G401.6 (cell line): ENCODE measurements around the gene GLT8D1.
A peak's percentile ranks its signal among the peaks of the same experiment; 100 is the strongest.
"Not testable (repeated sequence)": the region's sequence is repeated elsewhere in the genome, so short reads cannot be mapped to it uniquely, and the experiment has no call there.

Experiments used
- FAIRE-seq: peaks from 2 replicates; lab custom pipeline; 2012; peaks lifted over from hg19 to GRCh38; lab: Jason Lieb, UNC

Gene GLT8D1, protein sequence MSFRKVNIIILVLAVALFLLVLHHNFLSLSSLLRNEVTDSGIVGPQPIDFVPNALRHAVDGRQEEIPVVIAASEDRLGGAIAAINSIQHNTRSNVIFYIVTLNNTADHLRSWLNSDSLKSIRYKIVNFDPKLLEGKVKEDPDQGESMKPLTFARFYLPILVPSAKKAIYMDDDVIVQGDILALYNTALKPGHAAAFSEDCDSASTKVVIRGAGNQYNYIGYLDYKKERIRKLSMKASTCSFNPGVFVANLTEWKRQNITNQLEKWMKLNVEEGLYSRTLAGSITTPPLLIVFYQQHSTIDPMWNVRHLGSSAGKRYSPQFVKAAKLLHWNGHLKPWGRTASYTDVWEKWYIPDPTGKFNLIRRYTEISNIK

GRCh38 chr3:52705688-52706686, at the start of gene GLT8D1, which contains the start of gene SPCS1:
TSS of gene GLT8D1 (minus strand) at chr3:52705791. CDS start at chr3:52700460, 5,331 bp downstream.
TSS of gene SPCS1 (plus strand) at chr3:52706106. CDS start at chr3:52706247, 141 bp downstream.
- FAIRE-seq, result no peak

DNA sequence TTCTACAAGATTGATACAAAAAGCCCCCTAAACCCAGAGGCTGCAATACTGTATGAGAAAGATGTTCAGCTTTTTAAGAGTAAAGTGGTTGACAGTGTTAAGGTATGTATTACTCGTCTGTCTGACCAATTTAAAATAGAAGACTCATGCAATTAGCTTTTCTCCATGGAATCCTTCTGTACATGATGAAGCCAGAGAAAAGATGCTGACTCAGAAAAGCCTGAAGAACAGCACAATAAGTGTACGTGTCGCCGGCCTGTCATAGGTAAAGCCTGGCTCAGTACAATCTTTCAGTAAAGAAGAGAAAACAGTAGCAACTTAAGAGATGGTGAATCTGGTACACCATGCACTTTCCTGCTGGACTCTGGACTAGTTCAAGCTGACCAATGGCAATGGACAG, 48.8 kb upstream of the GLT8D1 start:
- no peak for FAIRE-seq

- no peak for FAIRE-seq
Observed at GRCh38 chr3:52752045-52752660, 46.6 kb upstream of the GLT8D1 start.

DNA sequence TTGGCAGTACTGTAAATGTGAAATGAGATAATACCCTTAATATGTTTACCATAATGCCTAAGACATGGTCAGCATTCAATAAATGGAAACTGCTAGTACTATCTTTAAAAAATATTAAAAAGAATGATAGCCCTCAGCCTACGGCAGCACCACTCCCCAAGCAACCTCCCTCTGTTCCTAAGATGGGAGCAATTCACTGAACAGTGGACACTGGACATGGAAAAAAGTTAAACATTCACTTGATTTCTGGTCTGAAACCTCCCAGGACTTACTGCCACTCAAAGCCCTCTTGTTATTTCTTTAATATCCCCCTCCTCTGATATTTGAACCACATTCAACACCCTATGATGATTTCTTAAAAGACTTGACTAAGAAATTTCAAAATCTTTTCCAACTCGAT, 38.1 kb upstream of the GLT8D1 start:
- FAIRE-seq, result no peak

- FAIRE-seq, result no peak
Observed at GRCh38 chr3:52743152-52743551, 37.6 kb upstream of the GLT8D1 start.

GRCh38 chr3:52742418-52743041, 36.9 kb upstream of the GLT8D1 start:
- FAIRE-seq, result peak; percentile 84

GRCh38 chr3:52739730-52740129, 34.1 kb upstream of the GLT8D1 start:
- no peak for FAIRE-seq

GRCh38 chr3:52733256-52733891, 27.8 kb upstream of the GLT8D1 start:
- no peak for FAIRE-seq

DNA sequence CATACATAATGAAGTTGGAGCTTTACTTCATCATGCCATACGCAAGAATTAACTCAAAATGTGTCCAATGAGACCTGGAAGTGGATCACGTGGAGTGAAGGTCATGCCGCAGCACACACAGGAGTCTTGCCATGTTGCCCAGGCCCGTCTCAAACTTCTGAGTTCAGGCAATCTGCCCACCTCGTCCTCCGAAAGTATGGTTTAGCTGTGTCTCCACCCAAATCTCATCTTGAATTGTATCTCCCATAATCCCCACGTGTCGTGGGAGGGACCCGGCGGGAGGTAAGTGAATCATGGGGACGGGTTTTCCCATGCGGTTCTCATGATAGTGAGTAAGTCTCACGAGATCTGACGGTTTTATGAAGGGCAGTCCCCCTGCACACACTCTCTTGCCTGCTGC, 26.0 kb upstream of the GLT8D1 start:
- no peak for FAIRE-seq

- FAIRE-seq, result no peak
Observed at GRCh38 chr3:52730681-52731080, 25.1 kb upstream of the GLT8D1 start.

- not testable (repeated sequence) for FAIRE-seq
Observed at GRCh38 chr3:52728753-52729152, 23.2 kb upstream of the GLT8D1 start.

- no peak for FAIRE-seq
Observed at GRCh38 chr3:52724511-52724910, 18.9 kb upstream of the GLT8D1 start.

GRCh38 chr3:52723935-52724334, 18.3 kb upstream of the GLT8D1 start:
- FAIRE-seq, result no peak

DNA sequence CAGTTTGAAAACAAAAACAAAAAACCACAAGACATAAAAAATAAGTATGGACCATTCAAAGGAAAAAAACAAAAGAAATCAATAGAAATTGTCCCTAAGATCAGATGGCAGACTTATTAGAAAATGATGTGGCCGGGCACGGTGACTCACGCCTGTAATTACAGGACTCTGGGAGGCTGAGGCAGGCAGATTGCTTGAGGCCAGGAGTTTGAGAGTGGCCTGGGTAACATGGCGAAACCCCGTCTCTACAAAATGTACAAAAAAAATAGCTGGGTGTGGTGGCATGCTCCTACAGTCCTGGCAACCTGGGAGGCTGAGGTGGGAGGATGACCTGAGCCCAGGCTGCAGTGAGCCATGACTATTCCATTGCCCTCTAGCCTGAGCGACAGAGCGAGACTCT, 16.9 kb upstream of the GLT8D1 start:
- no peak for FAIRE-seq

DNA sequence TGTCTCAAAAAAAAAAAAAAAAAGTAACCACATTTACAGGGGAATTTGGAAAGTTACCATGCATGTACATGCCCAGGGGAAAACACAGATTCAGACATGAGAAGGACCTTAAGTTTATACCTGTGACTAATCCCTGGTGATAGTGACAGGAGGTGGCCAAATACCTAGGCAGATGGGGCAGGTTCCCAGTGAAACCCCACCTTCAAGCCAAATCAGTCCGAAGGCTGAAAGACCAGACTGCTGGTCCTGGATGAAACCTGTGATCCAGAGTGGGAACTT, 16.1 kb upstream of the GLT8D1 start:
- no peak for FAIRE-seq

DNA sequence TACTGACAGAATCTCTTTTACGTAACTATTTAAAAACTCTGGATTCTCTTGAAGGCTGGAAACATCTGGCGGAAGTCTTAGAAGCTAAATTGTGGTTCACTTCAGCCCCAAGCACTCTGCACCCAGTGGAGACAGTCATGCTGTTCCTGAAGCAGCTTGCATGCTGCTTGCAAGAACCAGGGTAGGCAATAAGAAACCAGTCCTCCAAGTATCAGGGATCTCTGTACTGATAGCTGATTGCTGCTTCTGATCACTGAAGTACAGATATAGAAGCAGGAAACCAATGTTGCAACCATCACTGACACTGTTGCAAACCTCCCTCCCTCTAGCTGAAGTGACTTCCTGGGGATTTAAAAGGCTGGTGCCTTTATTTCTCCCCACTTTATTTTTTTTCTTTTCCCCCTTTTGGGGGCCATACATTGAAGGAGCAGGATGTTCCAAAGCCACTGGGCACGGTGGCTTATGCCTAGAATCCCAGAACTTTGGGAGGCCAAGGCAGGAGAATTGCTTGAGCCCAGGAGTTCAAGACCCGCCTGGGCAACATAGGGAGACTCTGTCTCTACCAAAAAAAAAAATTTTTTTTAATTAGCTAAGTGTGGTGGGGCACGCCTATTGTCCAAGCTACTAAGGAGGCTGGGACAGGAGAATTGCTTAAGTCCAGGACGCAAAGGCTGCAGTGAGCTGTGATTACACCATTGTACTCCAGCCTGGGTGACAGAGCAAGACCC, 15.6 kb upstream of the GLT8D1 start:
- no peak for FAIRE-seq

- no peak for FAIRE-seq
Observed at GRCh38 chr3:52719618-52720017, 14.0 kb upstream of the GLT8D1 start.

GRCh38 chr3:52715714-52716305, 10.2 kb upstream of the GLT8D1 start:
- no peak for FAIRE-seq

- no peak for FAIRE-seq
Observed at GRCh38 chr3:52714335-52715302, 9.0 kb upstream of the GLT8D1 start.
